NCI-H2029 treated with DMSO at 0.1 percent for 48 hours (cell line): ENCODE measurements around the gene C2orf80.
"Not testable (repeated sequence)": the region's sequence is repeated elsewhere in the genome, so short reads cannot be mapped to it uniquely, and the experiment has no call there.

Experiments used
- DNase-seq: peaks from one replicate; lab custom pipeline; 2025; lab: John Stamatoyannopoulos, UW

The C2orf80 gene

GRCh38 chr2:208189810-208190503 lies at the start of gene C2orf80:
TSS of gene C2orf80 (minus strand) at chr2:208190030. CDS start at chr2:208186986, 3,044 bp downstream.
- no peak for DNase-seq

DNA sequence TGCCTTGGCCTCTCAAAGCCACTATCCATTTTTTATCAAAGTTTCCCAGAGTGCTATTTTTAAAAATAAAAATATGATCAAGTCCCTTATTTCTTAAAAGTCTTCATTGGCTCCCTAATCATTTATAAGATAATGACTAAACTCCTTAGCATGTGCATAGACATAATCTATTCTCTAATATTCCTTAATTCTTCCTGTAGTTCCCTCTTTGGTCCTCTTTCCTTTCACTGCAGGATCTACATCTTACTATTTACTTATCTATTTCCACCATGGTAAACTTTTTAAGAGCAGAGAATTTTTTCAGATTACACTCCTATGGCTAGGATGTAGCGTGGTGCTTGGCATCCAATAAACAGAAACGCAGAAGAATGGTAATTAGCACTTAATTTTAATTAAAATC lies 46.0 kb upstream of the C2orf80 start:
- no peak for DNase-seq

DNA sequence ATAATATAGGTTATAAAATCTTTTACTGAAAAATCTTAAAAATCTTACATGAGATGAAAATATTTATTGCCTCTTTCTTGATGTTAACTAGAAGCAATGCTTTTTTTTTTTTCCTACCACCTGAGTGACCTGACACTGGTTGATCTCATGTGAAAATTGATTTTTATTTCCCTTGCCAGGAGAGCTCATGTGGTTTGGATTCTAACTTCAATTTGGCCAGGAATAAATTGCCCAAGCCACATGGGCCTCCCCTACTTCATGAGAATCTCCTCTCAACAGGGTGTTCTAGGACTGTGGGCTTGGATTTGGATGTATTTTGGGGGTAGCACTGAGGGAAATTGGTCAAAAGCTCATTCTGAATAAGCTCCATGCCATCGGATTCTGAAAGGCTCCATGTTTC lies 45.0 kb upstream of the C2orf80 start:
- DNase-seq: no peak

DNA sequence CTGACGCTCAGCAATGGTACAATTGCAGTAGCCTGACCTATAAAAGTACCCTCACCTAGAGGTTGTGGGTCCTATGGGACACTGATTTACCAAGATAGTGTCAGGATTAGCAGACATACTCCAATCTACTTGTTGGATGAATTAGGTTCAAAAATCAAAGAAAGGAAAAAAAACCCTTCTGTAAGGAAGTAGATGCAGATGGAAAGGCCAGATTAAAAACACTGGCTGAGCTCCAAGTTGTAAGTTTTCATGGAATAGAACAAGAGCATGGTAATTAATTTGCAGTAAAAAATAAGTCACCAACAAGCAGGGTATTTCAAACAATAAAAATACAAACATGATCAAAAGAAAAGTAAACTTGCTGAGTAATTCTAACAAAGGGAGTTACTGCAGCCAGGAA lies 38.6 kb upstream of the C2orf80 start:
- no peak for DNase-seq

DNA sequence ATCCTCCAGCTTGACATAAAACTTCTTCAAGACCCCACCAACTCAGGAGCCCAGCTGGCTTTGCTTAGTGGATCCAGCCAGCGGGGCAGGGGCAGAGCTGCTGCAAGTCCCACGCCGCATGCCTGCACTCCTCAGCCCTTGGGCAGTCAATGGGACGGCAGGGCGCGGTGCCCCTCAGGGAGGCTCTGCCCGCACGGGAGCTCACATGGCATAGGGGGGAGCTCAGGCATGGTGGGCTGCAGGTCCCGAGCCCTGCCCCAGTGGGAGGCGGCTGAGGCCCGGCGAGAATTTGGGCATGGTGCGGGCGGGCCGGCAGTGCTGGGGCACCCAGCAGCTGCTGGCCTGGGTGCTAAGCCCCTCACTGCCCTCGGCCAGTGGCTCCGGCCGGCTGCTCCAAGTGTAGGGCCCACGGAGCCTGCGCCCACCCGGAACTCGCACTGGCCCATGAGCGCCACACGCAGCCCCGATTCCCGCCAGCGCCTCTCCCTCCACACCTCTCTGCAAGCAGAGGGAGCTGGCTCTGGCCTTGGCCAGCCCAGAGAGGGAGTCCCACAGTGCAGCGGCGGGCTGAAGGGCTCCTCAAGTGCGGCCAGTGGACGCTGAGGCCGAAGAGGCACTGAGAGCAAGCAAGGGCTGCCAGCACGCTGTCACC lies 37.9 kb upstream of the C2orf80 start:
- no peak for DNase-seq

- no peak for DNase-seq
Observed at GRCh38 chr2:208224802-208225201, 35.0 kb upstream of the C2orf80 start.

- DNase-seq: no peak
Observed at GRCh38 chr2:208222351-208222750, 32.5 kb upstream of the C2orf80 start.

- not testable (repeated sequence) for DNase-seq
Observed at GRCh38 chr2:208221873-208222272, 32.0 kb upstream of the C2orf80 start.

DNA sequence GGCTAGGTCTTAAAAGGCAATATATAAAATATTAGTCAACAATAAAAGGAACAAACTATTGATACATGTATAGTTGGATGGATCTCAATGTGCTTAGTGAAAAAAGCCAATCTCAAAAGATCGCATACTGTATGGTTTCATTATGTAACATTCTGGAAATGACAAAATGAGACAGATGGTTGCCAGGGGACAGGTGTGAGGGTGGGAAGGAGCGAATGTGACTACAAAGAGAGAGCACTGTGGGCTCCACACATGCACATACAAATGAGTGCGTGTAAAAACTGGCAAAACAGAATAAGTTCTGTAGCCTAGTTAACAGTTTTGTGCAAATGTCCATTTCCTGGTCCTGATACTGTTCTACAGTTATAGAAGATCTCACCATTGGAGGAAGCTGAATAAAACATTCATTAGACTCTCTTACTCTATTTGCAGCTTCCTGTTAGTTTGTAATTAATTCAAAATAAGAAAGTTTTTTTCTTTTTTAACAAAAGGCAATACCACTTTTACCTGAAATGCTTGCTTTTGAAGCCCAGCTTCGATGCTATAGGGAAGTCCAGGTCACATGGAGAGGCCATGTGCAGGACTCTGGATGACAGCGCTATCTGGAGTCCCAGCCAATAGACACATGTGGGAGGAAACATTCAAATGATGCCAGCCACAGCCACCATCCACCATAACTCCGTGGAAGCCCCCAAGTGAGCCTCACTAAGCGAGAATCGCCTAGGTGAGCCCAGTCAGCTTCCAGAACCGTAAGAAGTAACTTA lies 21.0 kb upstream of the C2orf80 start:
- no peak for DNase-seq

DNA sequence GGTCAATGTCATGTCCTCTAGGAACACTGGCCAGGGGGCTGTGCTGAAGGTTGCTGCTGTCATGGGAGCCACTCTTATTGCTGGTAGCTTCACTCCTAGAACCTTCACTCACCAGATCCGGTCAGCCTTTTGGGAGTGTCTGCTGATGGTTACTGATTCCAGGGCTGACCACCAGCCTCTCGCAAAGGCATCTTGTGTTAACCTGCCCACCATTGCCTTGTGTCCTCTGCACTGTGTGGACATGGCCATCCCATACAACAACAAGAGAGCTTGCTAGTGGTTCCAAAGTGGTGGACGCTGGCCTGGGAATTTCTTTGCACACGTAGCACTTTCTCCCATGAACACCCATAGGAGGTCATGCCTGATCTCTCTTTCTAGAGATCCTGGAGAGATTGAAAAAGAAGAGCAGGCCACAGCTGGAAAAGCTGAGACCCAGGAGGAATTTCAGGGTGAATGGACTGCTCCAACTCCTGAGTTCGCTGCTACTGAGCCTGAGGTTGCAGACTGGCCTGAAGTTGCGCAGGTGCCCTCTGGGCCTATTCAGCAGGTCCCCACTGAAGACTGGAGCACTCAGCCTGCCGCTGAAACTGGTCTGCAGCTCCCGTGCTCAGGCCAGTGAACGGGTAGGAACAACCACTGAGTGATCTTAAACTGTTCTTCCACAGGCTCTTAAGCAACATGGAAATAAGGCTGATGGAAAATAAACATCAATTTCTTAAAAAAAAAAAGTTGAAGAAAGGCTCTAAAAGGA lies 18.7 kb upstream of the C2orf80 start:
- DNase-seq: no peak

- no peak for DNase-seq
Observed at GRCh38 chr2:208207769-208208168, 17.9 kb upstream of the C2orf80 start.

GRCh38 chr2:208204166-208204565 lies 14.3 kb upstream of the C2orf80 start:
- DNase-seq: no peak

GRCh38 chr2:208195531-208195930 lies 5.7 kb upstream of the C2orf80 start:
- no peak for DNase-seq

DNA sequence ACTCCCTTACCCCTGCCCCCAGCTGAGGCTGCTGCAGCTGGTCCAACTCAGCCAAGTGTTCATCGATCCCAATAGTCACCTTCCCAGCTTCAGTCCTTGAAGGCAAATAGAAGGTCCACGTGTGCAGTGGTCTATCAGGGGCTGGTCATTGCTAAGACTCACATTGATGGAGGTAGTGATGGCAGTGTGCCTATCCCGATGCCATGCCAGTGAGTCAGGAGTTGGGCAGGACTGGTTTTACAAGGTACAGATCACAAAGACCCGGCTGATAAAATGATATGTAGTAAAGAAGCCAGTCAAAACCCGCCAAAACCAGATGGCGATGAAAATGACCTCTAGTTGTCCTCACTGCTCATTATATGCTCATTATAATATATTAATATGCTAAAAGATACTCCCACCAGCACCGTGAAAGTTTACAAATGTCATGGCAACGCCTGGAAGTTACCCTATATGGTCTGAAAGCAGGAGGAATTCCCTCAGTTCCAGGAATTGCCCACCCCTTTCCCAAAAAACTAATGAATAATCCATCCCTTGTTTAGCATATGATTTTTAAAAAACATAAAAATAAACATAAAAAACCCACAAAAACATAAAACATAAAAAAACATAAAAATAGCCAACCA lies 2.9 kb upstream of the C2orf80 start:
- DNase-seq: no peak

GRCh38 chr2:208189069-208189809 lies 591 bp downstream of the C2orf80 start:
- DNase-seq: no peak

DNA sequence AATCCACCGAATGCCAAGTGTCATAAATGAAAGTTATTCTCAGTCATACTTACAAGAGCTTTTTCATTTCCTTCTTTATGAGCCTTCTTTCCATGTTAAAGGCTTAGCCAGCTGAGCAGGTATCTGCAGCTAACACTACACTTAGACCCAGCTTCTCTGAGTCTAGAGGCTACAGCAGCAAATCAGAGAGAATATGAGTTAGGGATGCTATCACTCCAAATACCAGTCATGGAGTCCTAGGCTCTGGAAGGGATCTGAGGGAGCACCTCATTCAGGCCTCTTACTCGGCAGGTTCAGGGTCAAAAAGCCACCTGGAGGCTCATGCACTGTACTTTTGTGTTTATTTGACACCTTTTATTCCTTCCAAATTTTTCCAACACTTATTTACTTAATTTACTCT lies 2.9 kb downstream of the C2orf80 start:
- no peak for DNase-seq

GRCh38 chr2:208186465-208186864 lies 3.4 kb downstream of the C2orf80 start:
- DNase-seq: no peak

DNA sequence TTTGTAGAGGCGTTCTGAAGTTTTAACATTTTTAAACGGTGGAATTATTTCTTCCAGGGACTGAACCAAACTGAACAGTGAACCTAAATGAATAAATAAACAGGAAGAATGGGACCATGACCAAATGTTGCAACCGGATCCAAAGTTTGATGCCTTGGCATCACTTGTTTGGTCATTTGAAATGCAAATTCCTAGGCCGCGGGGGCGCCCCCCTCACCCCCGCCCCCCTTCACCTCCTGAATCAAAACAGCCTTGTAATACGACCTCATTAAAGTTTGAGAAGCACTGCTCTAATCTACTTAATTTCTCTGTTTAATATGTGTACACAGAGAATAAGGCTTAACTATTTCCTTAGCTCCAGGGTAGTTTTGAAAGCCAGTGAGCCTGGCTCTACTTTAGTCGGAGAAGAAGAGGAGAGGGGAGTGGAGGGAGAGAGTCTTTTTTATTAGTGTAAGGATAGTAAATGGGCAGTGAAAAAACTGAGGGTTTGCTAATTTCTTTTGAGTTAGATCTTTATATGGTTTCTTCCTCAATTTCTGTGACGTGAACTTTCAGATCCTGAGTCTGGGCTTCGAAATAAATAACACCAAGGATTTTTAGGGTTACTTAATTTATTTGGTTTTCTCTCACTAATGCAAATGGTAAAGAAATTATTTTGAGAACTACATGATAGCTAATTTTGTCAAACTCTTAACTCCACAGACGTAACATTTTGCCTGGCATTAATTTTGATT lies 5.7 kb downstream of the C2orf80 start:
- no peak for DNase-seq

GRCh38 chr2:208183526-208183925 lies 6.3 kb downstream of the C2orf80 start:
- DNase-seq: no peak

- DNase-seq: no peak
Observed at GRCh38 chr2:208182835-208183234, 7.0 kb downstream of the C2orf80 start.
